K562 (cell line): ENCODE results near the gene DAGLA. TPM values are rescaled to one million over a fixed set of nuclear protein-coding genes. Genes with fewer than 3 reads are reported as not detected.

Experiments used
- CBFA2T3 ChIP-seq: fragments of 450-650 bp; IDR thresholded peaks from 2 replicates; pipeline ENCODE4 v1.6.1; 2017
- CBX3 ChIP-seq, 2 experiments: IDR thresholded peaks; 1 replicate in 1 of 2; 2 replicates in 1 of 2; pipeline ENCODE4 v1.6.1; 2012; ENCODE audit warnings: inconsistent platforms in 2 of 2, low read length in 2 of 2, borderline replicate concordance in 1 of 2, control low read depth in 1 of 2
- DACH1 ChIP-seq: fragments of 450-650 bp; IDR thresholded peaks from 2 replicates; pipeline ENCODE4 v1.6.1; 2018; ENCODE audit not compliant: partially characterized antibody
- GABPA ChIP-seq: fragments of 200-800 bp; sonication (Bioruptor generic); conservative IDR thresholded peaks from 2 replicates; pipeline ENCODE4 v1.6.1; 2016; ENCODE audit warnings: low read depth, missing genetic modification characterization, missing compliant biosample characterization
- L3MBTL2 ChIP-seq: fragments of 450-650 bp; IDR thresholded peaks from 2 replicates; pipeline ENCODE4 v1.6.1; 2016; ENCODE audit warnings: mild to moderate bottlenecking, moderate library complexity
- MAZ ChIP-seq, 2 experiments: fragments of 450-650 bp in 1 of 2; sonication (generic) in 1 of 2; formaldehyde crosslinking; IDR thresholded peaks in 1 of 2; conservative IDR thresholded peaks in 1 of 2; 2 replicates each; pipeline versions ENCODE4 v1.4.0 to v1.5.0; 2020; ENCODE audit warnings: mild to moderate bottlenecking in 1 of 2, missing genetic modification reagents in 1 of 2
- MXD1 ChIP-seq: fragments of 250-450 bp; sonication (Bioruptor Pico); IDR thresholded peaks from 2 replicates; pipeline ENCODE4 v1.8.0; 2021; ENCODE audit warnings: borderline replicate concordance, mild to moderate bottlenecking, moderate library complexity; ENCODE audit not compliant: poor library complexity, severe bottlenecking
- MYC ChIP-seq, 2 experiments: fragments of 250-450 bp in 1 of 2; sonication (Bioruptor Pico) in 1 of 2; IDR thresholded peaks; 2 replicates each; pipeline versions ENCODE4 v1.5.1 to v1.6.1; 2012 to 2021; ENCODE audit warnings: low read depth in 2 of 2, borderline replicate concordance in 1 of 2, improper control_type of control experiment in 1 of 2, low read length in 1 of 2, mild to moderate bottlenecking in 1 of 2, moderate library complexity in 1 of 2
- PHF8 ChIP-seq: fragments of 200-600 bp; sonication (generic); IDR thresholded peaks from 2 replicates; pipeline ENCODE4 v1.6.1; 2012; ENCODE audit warnings: mixed run types, mild to moderate bottlenecking, inconsistent platforms, low read length, moderate library complexity, borderline replicate concordance
- RAD51 ChIP-seq: fragments of 450-650 bp; IDR thresholded peaks from 2 replicates; pipeline ENCODE4 v1.7.1; 2016; ENCODE audit warnings: low read depth, mild to moderate bottlenecking, borderline replicate concordance
- SIX5 ChIP-seq, 2 experiments: IDR thresholded peaks; 2 replicates each; pipeline ENCODE4 v1.6.1; 2011; ENCODE audit warnings: low read length in 2 of 2, borderline replicate concordance in 1 of 2, low read depth in 1 of 2, mild to moderate bottlenecking in 1 of 2, moderate library complexity in 1 of 2; ENCODE audit not compliant: insufficient read depth in 1 of 2
- TBL1XR1 ChIP-seq, 2 experiments: IDR thresholded peaks; 2 replicates each; pipeline ENCODE4 v1.6.1; 2012; ENCODE audit warnings: improper control_type of control experiment in 2 of 2, low read length in 2 of 2, mild to moderate bottlenecking in 1 of 2
- TFAP4 ChIP-seq: sonication (generic); formaldehyde crosslinking; IDR thresholded peaks from 2 replicates; pipeline ENCODE4 v1.8.0; 2022; ENCODE audit warnings: missing genetic modification reagents, mild to moderate bottlenecking, moderate library complexity, borderline replicate concordance
- ZNF518B ChIP-seq: fragments of 250-450 bp; sonication (Bioruptor Pico); IDR thresholded peaks from 2 replicates; pipeline ENCODE4 v1.5.0; 2021; ENCODE audit warnings: mild to moderate bottlenecking, moderate library complexity
- ZNF592 ChIP-seq: fragments of 450-650 bp; IDR thresholded peaks from 2 replicates; pipeline ENCODE4 v1.6.1; 2017; ENCODE audit warnings: antibody characterized with exemption, mild to moderate bottlenecking
- ZNF75A ChIP-seq: fragments of 450-650 bp; formaldehyde crosslinking; IDR thresholded peaks from 2 replicates; pipeline ENCODE4 v1.4.0; 2020; ENCODE audit warnings: mild to moderate bottlenecking
- polyA plus RNA-seq, 8 experiments: library from polyadenylated mRNA; depleted of rRNA in 4 of 8; stranded (reverse) in 5 of 8; unstranded in 3 of 8; fragments of >200 nt; fragmentation: Nextera tagmentation in 2 of 8; fragmentation: Illumina TruSeq in 1 of 8; extraction: Ambion mirVana in 2 of 8; extraction: Trizol in 1 of 8; gene quantifications; 2 replicates each; pipeline versions ENCODE4 v1.2.1 to v1.2.3, GENCODE V29; 2011 to 2014; ENCODE audit warnings: inconsistent platforms in 1 of 8, missing spikeins in 1 of 8
- total RNA-seq, 7 experiments: library from RNA; depleted of rRNA in 6 of 7; stranded (reverse); fragments of >200 nt in 6 of 7; fragmentation: Illumina TruSeq in 2 of 7; extraction: Trizol in 2 of 7; gene quantifications; 2 replicates each; pipeline versions ENCODE4 v1.2.1 to v1.2.3, GENCODE V29; 2011 to 2021; ENCODE audit warnings: low replicate concordance in 1 of 7

DAGLA gene
- total and polyA plus RNA-seq, 9 of the 15 experiments (the other 6 are each of a cell fraction or from before 2014, with no cell fraction given): 0.03 to 0.16 (median 0.04) TPM; not detected in 4

- TF ChIP-seq CBX3 (IDR thresholded peaks at IDR 0.05; ENCODE audit: borderline replicate concordance in 1 of 2, low read length in 2 of 2) (no peak), MAZ (CRISPR knock-in tag; conservative IDR thresholded peaks at IDR 0.05 in 1 of 2, IDR thresholded peaks at IDR 0.05 in 1 of 2) (peak; percentile 50 to 65; a peak in 2 of 4 replicates), TBL1XR1 (IDR thresholded peaks at IDR 0.05; ENCODE audit: low read length in 2 of 2) (no peak), SIX5 (IDR thresholded peaks at IDR 0.05; ENCODE audit: borderline replicate concordance in 1 of 2, insufficient read depth in 1 of 2, low read depth in 1 of 2, low read length in 2 of 2) (no peak), RAD51 (no peak), MYC (IDR thresholded peaks at IDR 0.05; ENCODE audit: low read depth, low read length) (peak; percentile 55; the same call in 1 of the 2 replicates), MYC (CRISPR knock-in tag; IDR thresholded peaks at IDR 0.05; ENCODE audit: borderline replicate concordance, low read depth) (no peak), ZNF592 (peak; percentile 62), DACH1 (no peak), PHF8 (peak; percentile 71; the same call in 1 of the 2 replicates), CBFA2T3 (no peak), MXD1 (no peak), ZNF518B (no peak), ZNF75A (no peak), L3MBTL2 (peak; percentile 46; the same call in 1 of the 2 replicates), GABPA (no peak), TFAP4 (peak; percentile 33; the same call in 1 of the 2 replicates)
These were observed 72.1 kb downstream of the DAGLA start, which contains the start of gene MYRF (continued) for GRCh38 chr11:61752117-61752924.
